ENCODE data around the gene TDP1. TPM values are rescaled to one million over a fixed set of nuclear protein-coding genes. Genes with fewer than 3 reads are reported as not detected.

Gene TDP1
- total and polyA plus RNA-seq, 2 experiments from 2014 or later = 23.0 to 63.6 TPM

DNA sequence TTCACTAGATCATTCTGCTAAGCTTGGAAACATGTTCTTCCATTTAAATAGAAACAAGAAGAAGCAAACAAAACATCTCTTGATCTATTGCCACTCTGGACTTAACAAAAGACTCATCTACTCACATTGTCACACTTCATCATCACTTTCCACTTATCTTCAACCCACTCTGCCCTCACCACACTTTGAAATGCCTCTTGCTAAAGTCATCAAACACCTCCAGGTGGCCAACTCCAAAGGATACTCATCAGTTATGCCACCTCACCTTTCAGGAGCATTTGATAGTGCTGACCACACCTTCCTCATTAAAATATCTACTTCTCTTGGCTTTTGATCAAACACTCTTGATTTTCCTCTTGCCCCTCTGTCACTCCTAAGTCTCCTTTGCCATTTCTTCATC, 8.4 kb upstream of the TDP1 start:
- peaks cover 7% of the 10 kb centered on the region; the same call in 1 of the 2 replicates for H3K36me3 ChIP-seq (ENCODE audit: insufficient read depth)
- DNase-seq (ENCODE audit: low spot score) (no peak), ATAC-seq (no peak)
- no peak overlapping the region for H3K27ac Mint-ChIP-seq
- H3K4me1 Mint-ChIP-seq = no peaks in the 10 kb centered on the region
- H4K20me1 ChIP-seq (replicated peaks; ENCODE audit: insufficient read depth) = no peaks in the 10 kb centered on the region
- H3K27me3 ChIP-seq (ENCODE audit: insufficient read depth) = no peaks in the 10 kb centered on the region
- no peak overlapping the region for H2AFZ ChIP-seq
- H3K4me2 ChIP-seq = no peak overlapping the region
- H3K79me2 ChIP-seq (replicated peaks; ENCODE audit: insufficient read depth) = no peaks in the 10 kb centered on the region
- H3K27me3 Mint-ChIP-seq (ENCODE audit: insufficient read depth, low read depth, poor library complexity) = peaks cover 3% of the 10 kb centered on the region
- no peaks in the 10 kb centered on the region for H3K9me2 ChIP-seq (ENCODE audit: insufficient read depth)
- H3F3A ChIP-seq (replicated peaks; ENCODE audit: low read depth) = no peaks in the 10 kb centered on the region
- H3K4me3 Mint-ChIP-seq = no peak overlapping the region
- peaks cover 29% of the 10 kb centered on the region for H3K36me3 Mint-ChIP-seq (ENCODE audit: low read depth)
- H3K4me1 ChIP-seq (ENCODE audit: insufficient read depth) = no peaks in the 10 kb centered on the region
- no peak overlapping the region for H3K27ac ChIP-seq (ENCODE audit: low read depth)
- no peak overlapping the region for H3K4me3 ChIP-seq
- TF ChIP-seq POLR2AphosphoS5 (IDR thresholded peaks at IDR 0.05; ENCODE audit: low read depth) (no peak), REST (IDR thresholded peaks at IDR 0.05; ENCODE audit: unreplicated experiment) (no peak)
- TF ChIP-seq, protein P1, sequence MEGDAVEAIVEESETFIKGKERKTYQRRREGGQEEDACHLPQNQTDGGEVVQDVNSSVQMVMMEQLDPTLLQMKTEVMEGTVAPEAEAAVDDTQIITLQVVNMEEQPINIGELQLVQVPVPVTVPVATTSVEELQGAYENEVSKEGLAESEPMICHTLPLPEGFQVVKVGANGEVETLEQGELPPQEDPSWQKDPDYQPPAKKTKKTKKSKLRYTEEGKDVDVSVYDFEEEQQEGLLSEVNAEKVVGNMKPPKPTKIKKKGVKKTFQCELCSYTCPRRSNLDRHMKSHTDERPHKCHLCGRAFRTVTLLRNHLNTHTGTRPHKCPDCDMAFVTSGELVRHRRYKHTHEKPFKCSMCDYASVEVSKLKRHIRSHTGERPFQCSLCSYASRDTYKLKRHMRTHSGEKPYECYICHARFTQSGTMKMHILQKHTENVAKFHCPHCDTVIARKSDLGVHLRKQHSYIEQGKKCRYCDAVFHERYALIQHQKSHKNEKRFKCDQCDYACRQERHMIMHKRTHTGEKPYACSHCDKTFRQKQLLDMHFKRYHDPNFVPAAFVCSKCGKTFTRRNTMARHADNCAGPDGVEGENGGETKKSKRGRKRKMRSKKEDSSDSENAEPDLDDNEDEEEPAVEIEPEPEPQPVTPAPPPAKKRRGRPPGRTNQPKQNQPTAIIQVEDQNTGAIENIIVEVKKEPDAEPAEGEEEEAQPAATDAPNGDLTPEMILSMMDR (conservative IDR thresholded peaks at IDR 0.05; ENCODE audit: low read depth in 2 of 2) = no peak
- H3K9me3 Mint-ChIP-seq = no peaks in the 10 kb centered on the region; the same call in 2 of the 3 replicates

GRCh38 chr14:89952576-89952975, 3.2 kb upstream of the TDP1 start:
- no peak overlapping the region for H3K27ac Mint-ChIP-seq
- H4K20me1 ChIP-seq (replicated peaks; ENCODE audit: insufficient read depth) = no peaks in the 10 kb centered on the region
- no peaks in the 10 kb centered on the region for H3K27me3 ChIP-seq (ENCODE audit: insufficient read depth)
- no peaks in the 10 kb centered on the region for H3K9me2 ChIP-seq (ENCODE audit: insufficient read depth)
- TF ChIP-seq JUNB (IDR thresholded peaks at IDR 0.05; ENCODE audit: unreplicated experiment) = no peak
- TF ChIP-seq, protein P1 (conservative IDR thresholded peaks at IDR 0.05; ENCODE audit: low read depth in 2 of 2) = no peak
- TF ChIP-seq EZH2phosphoT487 (IDR thresholded peaks at IDR 0.05; ENCODE audit: unreplicated experiment) = no peak
- no peak for TF ChIP-seq ZNF331 (CRISPR knock-in tag; IDR thresholded peaks at IDR 0.05; ENCODE audit: low read depth)
- no peak for TF ChIP-seq ZNF114 (CRISPR knock-in tag; IDR thresholded peaks at IDR 0.05)
- TF ChIP-seq POLR2AphosphoS5 (IDR thresholded peaks at IDR 0.05; ENCODE audit: low read depth) = no peak
- no peak for TF ChIP-seq EZH2 (IDR thresholded peaks at IDR 0.05; ENCODE audit: low read depth, unreplicated experiment)
- no peak for TF ChIP-seq CREB1 (CRISPR knock-in tag; IDR thresholded peaks at IDR 0.05; ENCODE audit: low read depth)
- TF ChIP-seq STAT1 (IDR thresholded peaks at IDR 0.05; ENCODE audit: unreplicated experiment) = no peak
- peaks cover 12% of the 10 kb centered on the region for H3K79me2 ChIP-seq (replicated peaks; ENCODE audit: insufficient read depth)
- no peak overlapping the region for H2AFZ ChIP-seq
- DNase-seq (ENCODE audit: low spot score) = no peak
- peaks cover 13% of the 10 kb centered on the region for H3K27me3 Mint-ChIP-seq (ENCODE audit: insufficient read depth, low read depth, poor library complexity)
- peaks cover 45% of the 10 kb centered on the region for H3K36me3 Mint-ChIP-seq (ENCODE audit: low read depth)
- H3K4me3 Mint-ChIP-seq = no peak overlapping the region
- no peak overlapping the region for H3K4me3 ChIP-seq
- H3K9me3 Mint-ChIP-seq = peaks cover 12% of the 10 kb centered on the region
- peaks cover 13% of the 10 kb centered on the region for H3K4me1 Mint-ChIP-seq
- 0 out of 2 replicates have a peak, but pooled peaks cover 4% of the 10 kb centered on the region for H3F3A ChIP-seq (replicated peaks; ENCODE audit: low read depth)
- no peak for ATAC-seq
- peaks cover 8% of the 10 kb centered on the region for H3K4me1 ChIP-seq (ENCODE audit: insufficient read depth)
- no peak overlapping the region for H3K27ac ChIP-seq (ENCODE audit: low read depth)
- H3K36me3 ChIP-seq (ENCODE audit: insufficient read depth) = peaks cover 7% of the 10 kb centered on the region; the same call in 1 of the 2 replicates
- no peak overlapping the region for H3K4me2 ChIP-seq
